ENCODE measurements around the gene APOC4.
"Not testable (repeated sequence)": the region's sequence is repeated elsewhere in the genome, so short reads cannot be mapped to it uniquely, and the experiment has no call there.

Gene APOC4

GRCh38 chr19:44942067-44942571 is at the start of gene APOC4:
Gene APOC4, plus strand, starts transcription at chr19:44942237. Its CDS starts 41 bp downstream, at chr19:44942278.
- no peak for DNase-seq (ENCODE audit: low read depth)

- no peak for DNase-seq (ENCODE audit: low read depth)
Observed at GRCh38 chr19:44892932-44893331, 49.1 kb upstream of the APOC4 start.

GRCh38 chr19:44893332-44894051 is 48.5 kb upstream of the APOC4 start:
- no peak for DNase-seq (ENCODE audit: low read depth)

GRCh38 chr19:44894052-44894400 is 48.0 kb upstream of the APOC4 start:
- no peak for DNase-seq (ENCODE audit: low read depth)

- DNase-seq (ENCODE audit: low read depth), result no peak
Observed at GRCh38 chr19:44894946-44895345, 47.1 kb upstream of the APOC4 start.

- DNase-seq (ENCODE audit: low read depth), result no peak
Observed at GRCh38 chr19:44897835-44898234, 44.2 kb upstream of the APOC4 start.

GRCh38 chr19:44900328-44901244 is 41.5 kb upstream of the APOC4 start:
- DNase-seq (ENCODE audit: low read depth), result no peak

GRCh38 chr19:44903216-44903601 is 38.8 kb upstream of the APOC4 start:
- no peak for DNase-seq (ENCODE audit: low read depth)

GRCh38 chr19:44903602-44904425 is 38.2 kb upstream of the APOC4 start:
- no peak for DNase-seq (ENCODE audit: low read depth)

- no peak for DNase-seq (ENCODE audit: low read depth)
Observed at GRCh38 chr19:44904426-44904994, 37.5 kb upstream of the APOC4 start.

- DNase-seq (ENCODE audit: low read depth), result no peak
Observed at GRCh38 chr19:44905437-44906160, 36.4 kb upstream of the APOC4 start, which contains the start of gene APOE. Gene APOE, plus strand, starts transcription at chr19:44905796. Its CDS starts 829 bp downstream, at chr19:44906625.

GRCh38 chr19:44907613-44908012 is 34.4 kb upstream of the APOC4 start:
- no peak for DNase-seq (ENCODE audit: low read depth)

GRCh38 chr19:44908074-44908835 is 33.8 kb upstream of the APOC4 start:
- DNase-seq (ENCODE audit: low read depth), result no peak

GRCh38 chr19:44908836-44909261 is 33.2 kb upstream of the APOC4 start:
- no peak for DNase-seq (ENCODE audit: low read depth)

- no peak for DNase-seq (ENCODE audit: low read depth)
Observed at GRCh38 chr19:44909775-44910174, 32.3 kb upstream of the APOC4 start.

- DNase-seq (ENCODE audit: low read depth), result not testable (repeated sequence)
Observed at GRCh38 chr19:44911896-44912295, 30.1 kb upstream of the APOC4 start.

- DNase-seq (ENCODE audit: low read depth), result no peak
Observed at GRCh38 chr19:44912854-44913253, 29.2 kb upstream of the APOC4 start.

GRCh38 chr19:44913512-44914432 is 28.3 kb upstream of the APOC4 start:
- DNase-seq (ENCODE audit: low read depth), result not testable (repeated sequence)

Data from GM04504 (cell line).